Thyroid gland (tissue), 4 donors: Measurements from ENCODE around the gene GLI3.

Experiments
- CTCF ChIP-seq, 6 experiments: fragments of 200-600 bp in 3 of 6; fragments of 450-650 bp in 3 of 6; sonication (generic) in 3 of 6; IDR thresholded peaks; one replicate each; pipeline ENCODE4 v1.5.1; 2016 to 2019; ENCODE audit warnings: antibody characterized with exemption in 6 of 6, mild to moderate bottlenecking in 2 of 6, inconsistent platforms in 1 of 6, moderate library complexity in 1 of 6
- POLR2A ChIP-seq, 2 donors: fragments of 450-650 bp; IDR thresholded peaks; one replicate each; pipeline ENCODE4 v1.6.1; 2017; ENCODE audit warnings: antibody characterized with exemption in 2 of 2, mild to moderate bottlenecking in 2 of 2, moderate library complexity in 1 of 2

- no peak for TF ChIP-seq POLR2A (IDR thresholded peaks at IDR 0.05)
- TF ChIP-seq CTCF (IDR thresholded peaks at IDR 0.05) = no peak
Observed at GRCh38 chr7:41948503-41948902, 288.5 kb downstream of the GLI3 start.
